ENCODE results near the gene GRM8.

DNA sequence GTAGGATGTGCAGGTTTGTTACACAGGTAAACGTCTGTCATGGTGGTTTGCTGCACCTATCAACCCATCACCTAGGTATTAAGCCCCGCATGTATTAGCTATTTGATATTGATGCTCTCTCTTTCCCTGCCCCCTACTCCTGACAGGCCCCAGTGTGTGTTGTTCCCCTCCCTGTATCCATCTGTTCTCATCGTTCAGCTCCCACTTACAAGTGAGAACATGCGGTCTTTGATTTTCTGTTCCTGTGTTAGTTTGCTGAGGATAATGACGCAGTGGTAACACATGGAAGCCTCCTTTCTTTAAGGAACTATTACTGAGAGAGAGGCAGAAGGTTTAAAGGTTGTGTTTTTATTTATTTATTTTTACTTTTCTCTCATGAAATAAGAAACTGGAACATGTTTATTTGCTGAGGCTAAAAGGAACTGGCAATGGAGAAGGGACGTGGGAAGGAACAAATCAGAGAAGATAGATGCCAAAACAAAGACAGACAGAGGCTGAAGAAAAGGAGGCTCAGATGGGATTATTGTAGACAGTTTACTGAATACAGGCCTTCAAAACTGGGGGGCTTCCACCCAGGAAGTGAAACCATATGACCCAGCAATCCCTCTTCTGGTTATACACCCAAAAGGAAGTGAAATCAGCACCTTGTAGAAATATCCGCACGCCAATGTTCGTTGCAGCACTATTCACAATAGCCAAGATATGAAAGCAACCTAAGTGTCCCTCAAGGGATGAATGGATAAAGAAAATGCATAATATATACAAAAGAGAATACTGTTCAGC is 556.3 kb downstream of the GRM8 start:
- TF ChIP-seq TAF1 (IDR thresholded peaks at IDR 0.05; ENCODE audit: borderline replicate concordance, insufficient read depth, low read length), result no peak
- TF ChIP-seq SIN3A (IDR thresholded peaks at IDR 0.05; ENCODE audit: borderline replicate concordance, insufficient read depth, low read length), result no peak
- TF ChIP-seq POLR2AphosphoS5 (IDR thresholded peaks at IDR 0.05; ENCODE audit: low read depth, low read length), result no peak
- TF ChIP-seq, protein P1, sequence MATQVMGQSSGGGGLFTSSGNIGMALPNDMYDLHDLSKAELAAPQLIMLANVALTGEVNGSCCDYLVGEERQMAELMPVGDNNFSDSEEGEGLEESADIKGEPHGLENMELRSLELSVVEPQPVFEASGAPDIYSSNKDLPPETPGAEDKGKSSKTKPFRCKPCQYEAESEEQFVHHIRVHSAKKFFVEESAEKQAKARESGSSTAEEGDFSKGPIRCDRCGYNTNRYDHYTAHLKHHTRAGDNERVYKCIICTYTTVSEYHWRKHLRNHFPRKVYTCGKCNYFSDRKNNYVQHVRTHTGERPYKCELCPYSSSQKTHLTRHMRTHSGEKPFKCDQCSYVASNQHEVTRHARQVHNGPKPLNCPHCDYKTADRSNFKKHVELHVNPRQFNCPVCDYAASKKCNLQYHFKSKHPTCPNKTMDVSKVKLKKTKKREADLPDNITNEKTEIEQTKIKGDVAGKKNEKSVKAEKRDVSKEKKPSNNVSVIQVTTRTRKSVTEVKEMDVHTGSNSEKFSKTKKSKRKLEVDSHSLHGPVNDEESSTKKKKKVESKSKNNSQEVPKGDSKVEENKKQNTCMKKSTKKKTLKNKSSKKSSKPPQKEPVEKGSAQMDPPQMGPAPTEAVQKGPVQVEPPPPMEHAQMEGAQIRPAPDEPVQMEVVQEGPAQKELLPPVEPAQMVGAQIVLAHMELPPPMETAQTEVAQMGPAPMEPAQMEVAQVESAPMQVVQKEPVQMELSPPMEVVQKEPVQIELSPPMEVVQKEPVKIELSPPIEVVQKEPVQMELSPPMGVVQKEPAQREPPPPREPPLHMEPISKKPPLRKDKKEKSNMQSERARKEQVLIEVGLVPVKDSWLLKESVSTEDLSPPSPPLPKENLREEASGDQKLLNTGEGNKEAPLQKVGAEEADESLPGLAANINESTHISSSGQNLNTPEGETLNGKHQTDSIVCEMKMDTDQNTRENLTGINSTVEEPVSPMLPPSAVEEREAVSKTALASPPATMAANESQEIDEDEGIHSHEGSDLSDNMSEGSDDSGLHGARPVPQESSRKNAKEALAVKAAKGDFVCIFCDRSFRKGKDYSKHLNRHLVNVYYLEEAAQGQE (IDR thresholded peaks at IDR 0.05; ENCODE audit: insufficient read depth in 1 of 2, low read depth in 2 of 2, low read length in 2 of 2), result no peak
- no peak for TF ChIP-seq FOXP2 (optimal IDR thresholded peaks at IDR 0.05; ENCODE audit: borderline replicate concordance, extremely low read depth, extremely low read length, insufficient read depth)

Measured in PFSK-1 (cell line).